Brain microvascular endothelial cell (primary cell): ENCODE data around the gene REN.

Experiments
- DNase-seq: peaks from one replicate; pipeline ENCODE4 v3.0.0-alpha.2; 2020
- H3K27ac ChIP-seq: fragments of 250-450 bp; sonication (Bioruptor Pico); 2 replicates; pipeline ENCODE4 v1.5.1; 2020; ENCODE audit warnings: mild to moderate bottlenecking, moderate library complexity
- H3K27me3 ChIP-seq: fragments of 250-450 bp; sonication (Bioruptor Pico); replicated peaks from 2 replicates; pipeline ENCODE4 v1.5.1; 2020; ENCODE audit warnings: mild to moderate bottlenecking
- H3K36me3 ChIP-seq: fragments of 250-450 bp; sonication (Bioruptor Pico); replicated peaks from 2 replicates; pipeline ENCODE4 v1.5.1; 2020; ENCODE audit warnings: mild to moderate bottlenecking
- H3K4me3 ChIP-seq: 2 replicates; pipeline ENCODE4 v1.5.1; 2011; ENCODE audit warnings: low read depth, mild to moderate bottlenecking, control low read depth, low read length, moderate library complexity
- in situ Hi-C: cut with HindIII; loops from 2 replicates; pipeline ENCODE4 v1.10.0; 2017; ENCODE audit warnings: low sequenced_read_pairs, low pct_ligation_motif_present
- TF ChIP-seq, protein P1 (sequence below): IDR thresholded peaks from 2 replicates; pipeline ENCODE4 v1.5.1; 2011; ENCODE audit warnings: low read depth, mild to moderate bottlenecking, moderate library complexity, low read length, control low read depth, inconsistent platforms; ENCODE audit errors: missing control alignments

Gene REN

DNA sequence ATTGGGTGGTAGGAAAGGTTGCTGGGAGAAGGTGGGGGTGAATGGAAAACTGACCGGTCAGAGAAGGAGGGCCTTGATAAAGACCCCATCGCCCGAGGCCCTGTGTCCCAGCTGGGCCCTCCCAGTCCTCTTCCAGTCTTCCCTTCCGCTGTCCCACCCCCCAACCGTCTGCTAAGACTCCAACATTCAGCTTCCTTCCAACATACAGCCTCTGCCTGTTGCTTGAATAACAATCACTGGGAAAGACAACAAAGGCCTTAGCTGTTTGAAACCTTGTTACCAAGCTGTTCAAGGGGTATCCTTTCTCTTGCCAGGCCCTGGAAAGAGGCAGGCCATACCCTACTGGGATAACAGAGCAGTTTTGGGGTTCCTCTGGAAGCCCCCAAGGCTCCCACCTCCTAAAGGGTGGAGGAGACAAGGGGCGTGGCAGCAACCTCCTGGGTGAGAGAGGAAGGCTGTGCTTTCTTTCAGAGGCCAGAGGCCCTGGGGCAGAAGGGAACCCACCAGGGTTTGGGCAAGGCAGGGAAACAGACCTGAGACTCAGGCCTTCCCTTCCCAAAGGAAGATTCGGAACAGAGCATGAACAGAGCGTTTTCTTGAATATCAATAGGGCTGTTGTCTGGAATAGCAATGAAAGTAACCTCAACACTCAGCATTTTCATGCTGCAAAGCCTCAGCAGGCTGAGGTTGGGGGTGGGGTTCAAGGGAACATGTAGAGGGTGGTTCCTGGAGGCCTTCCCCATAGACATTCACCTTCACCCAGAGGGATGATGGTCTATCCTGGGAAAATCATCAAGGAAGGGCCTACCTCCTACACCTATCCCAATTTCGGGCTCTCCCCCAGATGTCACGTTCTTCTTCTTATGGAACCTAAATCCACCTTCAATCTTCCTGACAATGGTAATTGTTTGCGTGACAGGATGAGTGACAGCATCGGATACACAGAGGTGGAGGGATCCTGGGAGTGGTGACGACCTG lies 18.4 kb downstream of the REN start:
- no peaks in the 10 kb centered on the region for H3K27me3 ChIP-seq
- in situ Hi-C loops = loop anchor here (25.0 kb wide), 1 partner anchor 285 kb away; the partner anchor contains the start of gene SNRPE
- H3K36me3 ChIP-seq = no peaks in the 10 kb centered on the region
- H3K4me3 ChIP-seq = no peak overlapping the region
- H3K27ac ChIP-seq = no peak overlapping the region
- TF ChIP-seq, protein P1, sequence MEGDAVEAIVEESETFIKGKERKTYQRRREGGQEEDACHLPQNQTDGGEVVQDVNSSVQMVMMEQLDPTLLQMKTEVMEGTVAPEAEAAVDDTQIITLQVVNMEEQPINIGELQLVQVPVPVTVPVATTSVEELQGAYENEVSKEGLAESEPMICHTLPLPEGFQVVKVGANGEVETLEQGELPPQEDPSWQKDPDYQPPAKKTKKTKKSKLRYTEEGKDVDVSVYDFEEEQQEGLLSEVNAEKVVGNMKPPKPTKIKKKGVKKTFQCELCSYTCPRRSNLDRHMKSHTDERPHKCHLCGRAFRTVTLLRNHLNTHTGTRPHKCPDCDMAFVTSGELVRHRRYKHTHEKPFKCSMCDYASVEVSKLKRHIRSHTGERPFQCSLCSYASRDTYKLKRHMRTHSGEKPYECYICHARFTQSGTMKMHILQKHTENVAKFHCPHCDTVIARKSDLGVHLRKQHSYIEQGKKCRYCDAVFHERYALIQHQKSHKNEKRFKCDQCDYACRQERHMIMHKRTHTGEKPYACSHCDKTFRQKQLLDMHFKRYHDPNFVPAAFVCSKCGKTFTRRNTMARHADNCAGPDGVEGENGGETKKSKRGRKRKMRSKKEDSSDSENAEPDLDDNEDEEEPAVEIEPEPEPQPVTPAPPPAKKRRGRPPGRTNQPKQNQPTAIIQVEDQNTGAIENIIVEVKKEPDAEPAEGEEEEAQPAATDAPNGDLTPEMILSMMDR = no peak
- no peak for DNase-seq

DNA sequence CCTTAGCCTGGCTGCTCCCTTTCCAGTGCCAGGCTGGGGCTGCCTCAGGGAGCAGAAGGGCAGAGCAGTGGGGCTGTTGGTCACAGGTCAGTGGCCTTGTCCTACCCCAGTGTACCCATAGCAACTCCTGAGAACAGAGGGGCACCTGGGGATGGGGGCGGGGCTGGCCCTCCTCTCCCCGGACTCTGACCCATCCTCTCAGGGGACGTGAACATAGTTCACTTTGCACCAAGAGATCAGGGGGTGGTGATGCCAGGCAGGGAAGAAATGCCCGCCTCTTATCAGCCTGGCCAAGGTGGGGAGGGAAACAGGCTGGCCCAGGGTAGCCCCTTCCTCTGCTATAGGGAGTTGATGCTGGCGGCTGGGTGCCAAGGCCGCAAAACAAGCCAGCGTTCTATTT lies 19.2 kb downstream of the REN start:
- H3K27me3 ChIP-seq = no peaks in the 10 kb centered on the region
- H3K36me3 ChIP-seq = no peaks in the 10 kb centered on the region
- in situ Hi-C loops = loop anchor here (25.0 kb wide), 1 partner anchor 285 kb away; the partner anchor contains the start of gene SNRPE
- TF ChIP-seq, protein P1 = no peak
- H3K4me3 ChIP-seq = no peak overlapping the region
- no peak for DNase-seq
- H3K27ac ChIP-seq = no peak overlapping the region

DNA sequence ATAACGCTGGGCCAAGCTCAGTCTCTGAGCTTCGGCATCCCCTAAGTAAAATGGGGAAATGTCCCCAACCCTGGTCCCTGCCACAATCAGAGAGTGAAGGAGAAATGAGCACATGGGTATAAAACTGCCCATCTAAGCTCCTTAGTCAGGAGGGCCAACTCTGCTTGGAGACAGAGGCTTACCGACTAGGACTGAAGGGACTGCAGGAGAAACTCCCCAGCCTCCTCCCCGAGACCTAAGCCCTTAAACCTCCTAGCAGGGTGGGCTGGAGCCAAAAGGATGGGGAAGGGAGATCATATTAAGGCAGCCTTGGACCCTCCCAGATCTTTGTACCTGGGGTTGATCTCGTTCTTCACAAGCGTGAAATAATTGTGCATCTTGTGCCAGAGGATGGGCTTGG lies 19.8 kb downstream of the REN start:
- in situ Hi-C loops = loop anchor here (25.0 kb wide), 1 partner anchor 284 kb away; the partner anchor contains the start of gene SNRPE
- Histone ChIP-seq H3K4me3 (no peak overlapping the region), H3K36me3 (no peaks in the 10 kb centered on the region), H3K27me3 (no peaks in the 10 kb centered on the region), H3K27ac (no peak overlapping the region)
- no peak for DNase-seq
- TF ChIP-seq, protein P1 = no peak

DNA sequence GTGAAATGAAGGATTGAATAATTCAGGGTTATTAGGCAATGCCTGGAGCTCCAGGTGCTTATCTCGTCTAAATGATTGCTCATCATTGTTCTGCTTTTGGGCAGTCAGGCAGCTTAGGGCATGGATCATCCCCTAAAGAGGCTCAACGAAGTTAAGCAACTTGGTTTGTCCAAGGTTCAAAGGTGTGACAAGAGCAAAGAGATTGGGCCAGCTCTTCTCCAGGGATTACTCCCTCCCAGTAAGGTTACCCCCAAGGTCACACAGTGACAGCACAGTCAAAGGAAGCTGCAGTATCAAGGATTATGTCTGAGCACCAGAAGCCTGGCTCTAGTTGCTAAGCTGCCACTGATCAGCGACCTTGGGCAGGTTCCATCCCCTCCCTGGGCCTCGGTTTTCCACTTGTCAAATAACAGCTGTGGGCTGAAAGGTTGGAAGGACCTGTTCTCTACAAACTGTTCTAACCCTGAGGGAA lies 21.1 kb downstream of the REN start:
- Histone ChIP-seq H3K4me3 (no peak overlapping the region), H3K27ac (no peak overlapping the region), H3K36me3 (no peaks in the 10 kb centered on the region), H3K27me3 (no peaks in the 10 kb centered on the region)
- in situ Hi-C loops = loop anchor here (25.0 kb wide), 1 partner anchor 283 kb away; the partner anchor contains the start of gene SNRPE
- no peak for DNase-seq
- TF ChIP-seq, protein P1 = no peak

DNA sequence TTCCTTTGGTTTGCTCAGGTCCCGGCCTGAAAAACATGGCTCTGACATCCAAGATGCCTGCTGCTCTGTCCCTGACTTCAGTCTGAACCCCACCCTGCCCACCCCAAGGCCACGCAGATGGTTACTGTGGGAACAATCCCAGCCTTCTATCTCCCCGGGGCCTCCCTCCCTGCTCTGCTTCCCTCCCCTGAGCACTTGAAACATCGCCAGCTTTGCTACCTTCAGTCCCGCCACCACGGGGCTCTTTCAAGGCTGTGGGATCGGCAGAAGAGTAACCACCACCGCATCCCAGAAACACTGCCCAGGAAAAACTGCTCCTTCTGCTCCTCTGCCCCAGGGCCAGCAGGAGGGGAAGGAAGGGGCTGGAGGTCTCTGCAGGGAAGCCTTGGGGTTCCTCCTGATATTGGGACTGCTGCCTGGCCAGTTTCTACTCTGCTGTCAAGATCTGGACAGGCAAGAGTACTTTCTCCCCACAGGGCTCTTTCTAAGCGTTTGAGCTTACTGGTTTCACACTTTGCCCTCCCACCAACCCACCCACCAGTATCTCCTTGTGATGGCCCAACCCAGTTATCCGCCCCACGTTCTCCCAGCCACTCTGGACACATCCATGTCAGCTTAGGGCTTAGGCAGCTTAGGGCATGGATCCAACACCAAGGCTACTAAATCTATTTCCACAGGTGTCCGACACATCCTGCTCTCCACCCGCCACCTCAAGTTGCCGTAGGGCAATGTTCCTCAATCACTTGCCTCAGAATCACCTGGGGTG lies 22.7 kb downstream of the REN start:
- no peaks in the 10 kb centered on the region for H3K36me3 ChIP-seq
- H3K27me3 ChIP-seq = no peaks in the 10 kb centered on the region
- in situ Hi-C loops = loop anchor here (25.0 kb wide), 1 partner anchor 281 kb away; the partner anchor contains the start of gene SNRPE
- no peak overlapping the region for H3K4me3 ChIP-seq
- TF ChIP-seq, protein P1 = no peak
- H3K27ac ChIP-seq = no peak overlapping the region
- DNase-seq = no peak
